Stimulated activated CD8-positive, alpha-beta memory T cell treated with anti-CD3 and anti-CD28 coated beads, Interleukin-2, amount 100 ng/mL, for 1 hour (primary cell): ENCODE data around the gene GALNT17.
"Not testable (repeated sequence)": the region's sequence is repeated elsewhere in the genome, so short reads cannot be mapped to it uniquely, and the experiment has no call there.

Experiments used
- DNase-seq, 2 donors: peaks; one replicate each; pipeline ENCODE4 v3.0.0-alpha.2; 2020; ENCODE audit warnings: low read depth in 2 of 2

GALNT17 gene

DNA sequence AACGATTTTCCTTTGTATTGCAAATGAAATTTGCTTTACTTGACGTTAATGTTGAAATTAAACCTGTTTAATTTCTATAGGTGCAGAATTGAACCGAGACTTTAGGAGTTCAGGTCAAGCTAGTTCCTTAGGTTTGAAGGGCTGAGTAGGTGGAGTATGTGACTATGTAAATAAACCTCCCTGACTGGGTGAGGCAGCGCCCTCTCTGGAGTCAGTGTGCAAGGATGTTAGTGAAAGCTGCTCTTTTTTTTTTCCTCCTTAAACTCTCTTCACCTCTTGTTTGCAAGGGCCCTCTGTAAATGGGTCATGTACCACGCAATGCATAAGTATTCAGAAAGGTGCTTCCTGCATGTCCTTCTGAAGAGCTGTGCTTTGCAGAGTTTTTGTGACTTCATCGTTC is 33.8 kb downstream of the GALNT17 start:
- no peak for DNase-seq

DNA sequence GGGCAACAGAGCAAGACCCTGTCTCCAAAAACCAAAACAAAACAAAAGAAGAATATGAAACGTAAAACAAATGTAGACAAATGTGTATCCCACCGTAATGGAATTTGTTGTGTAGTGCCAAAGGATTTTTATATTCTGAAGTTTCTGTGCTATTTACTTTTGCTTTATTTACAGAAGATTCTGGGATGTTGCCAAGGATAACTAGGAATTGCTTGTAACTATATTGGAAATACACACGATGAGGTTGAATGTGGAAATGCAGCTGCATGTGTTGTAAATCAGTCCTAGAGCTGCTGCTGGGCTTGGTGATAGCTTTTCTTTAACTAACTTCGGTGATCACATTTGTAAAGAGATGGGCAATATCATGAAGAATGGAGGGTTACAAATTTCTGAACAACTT is 39.5 kb downstream of the GALNT17 start:
- no peak for DNase-seq

DNA sequence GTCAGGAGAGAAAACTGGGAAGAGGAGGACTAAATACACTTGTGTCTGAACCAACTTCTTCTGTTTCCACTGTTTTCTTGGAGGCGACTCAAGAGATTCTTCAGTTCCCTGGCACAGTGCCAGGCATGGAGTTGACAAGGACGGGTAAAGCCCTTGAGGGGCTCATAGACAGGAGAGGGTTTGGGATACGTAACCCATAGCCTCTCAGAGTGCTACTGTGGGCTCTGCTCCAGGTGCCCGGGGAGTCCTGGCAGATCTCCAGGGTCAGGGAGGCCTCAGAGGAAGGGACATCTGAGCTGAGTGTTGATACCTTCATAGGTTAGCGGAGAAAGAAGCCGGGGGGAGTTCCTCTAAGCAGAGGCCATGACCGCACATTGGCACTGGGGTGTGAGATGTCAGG is 42.0 kb downstream of the GALNT17 start:
- no peak for DNase-seq

DNA sequence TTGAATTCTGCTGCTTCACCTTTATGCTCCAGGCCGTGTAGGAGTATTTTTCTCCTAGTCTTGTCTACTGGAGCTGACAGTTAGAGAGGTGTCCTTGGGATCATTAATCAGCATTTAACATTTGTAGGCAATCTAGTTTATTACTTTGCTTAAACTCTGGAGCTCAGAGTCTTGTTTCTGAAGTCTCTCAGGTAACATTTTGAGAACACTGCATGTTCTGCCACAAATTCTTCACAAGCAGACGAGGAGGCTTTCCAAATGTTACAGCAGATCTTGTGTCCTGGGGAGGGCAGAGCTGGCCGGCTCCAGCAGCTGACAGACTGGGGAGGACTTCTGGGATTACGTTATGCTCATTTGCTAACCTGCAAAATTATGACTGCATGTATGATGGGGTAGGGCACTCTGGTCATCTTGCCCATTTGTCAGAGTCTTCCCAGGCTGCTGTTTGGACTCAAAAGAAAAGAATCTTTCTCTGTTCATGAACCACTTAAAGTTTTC is 50.5 kb downstream of the GALNT17 start:
- no peak for DNase-seq

DNA sequence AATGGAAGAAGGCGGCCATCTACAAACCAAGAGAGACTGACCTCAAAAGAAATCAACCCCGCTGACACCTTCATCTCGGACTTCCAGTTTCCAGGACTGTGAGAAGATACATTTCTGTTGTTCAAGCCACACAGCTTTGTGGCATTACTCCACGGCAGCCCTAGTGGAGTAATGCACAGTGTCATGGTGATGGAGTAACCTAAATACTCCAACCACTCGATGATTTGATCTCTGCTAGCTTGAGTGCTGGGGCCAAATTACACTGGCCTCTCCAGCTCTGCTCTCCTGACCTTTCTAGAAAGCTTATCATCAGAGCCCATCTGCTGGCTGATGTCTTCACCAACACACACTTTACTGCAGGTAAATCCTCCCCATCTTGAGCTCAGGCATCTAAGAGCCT is 52.2 kb downstream of the GALNT17 start:
- DNase-seq, result no peak

DNA sequence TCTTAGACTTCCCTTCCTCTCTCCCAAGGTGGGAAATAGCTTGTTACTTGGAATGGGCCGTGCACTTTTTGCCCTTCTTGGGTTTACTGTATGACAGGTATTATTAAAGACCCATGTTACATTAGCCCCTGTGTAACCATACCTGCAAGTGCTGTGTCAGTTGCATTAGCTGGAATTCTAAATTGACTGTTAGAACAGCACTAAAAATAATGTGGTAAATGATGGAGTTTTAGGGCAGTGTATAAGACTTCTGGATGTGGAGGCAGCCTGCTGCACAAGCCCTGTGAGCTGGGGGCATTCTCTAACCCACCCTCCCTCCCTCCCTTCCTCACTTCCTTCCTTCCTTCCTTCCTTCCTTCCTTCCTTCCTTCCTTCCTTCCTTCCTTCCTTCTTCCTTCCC is 52.7 kb downstream of the GALNT17 start:
- no peak for DNase-seq

DNA sequence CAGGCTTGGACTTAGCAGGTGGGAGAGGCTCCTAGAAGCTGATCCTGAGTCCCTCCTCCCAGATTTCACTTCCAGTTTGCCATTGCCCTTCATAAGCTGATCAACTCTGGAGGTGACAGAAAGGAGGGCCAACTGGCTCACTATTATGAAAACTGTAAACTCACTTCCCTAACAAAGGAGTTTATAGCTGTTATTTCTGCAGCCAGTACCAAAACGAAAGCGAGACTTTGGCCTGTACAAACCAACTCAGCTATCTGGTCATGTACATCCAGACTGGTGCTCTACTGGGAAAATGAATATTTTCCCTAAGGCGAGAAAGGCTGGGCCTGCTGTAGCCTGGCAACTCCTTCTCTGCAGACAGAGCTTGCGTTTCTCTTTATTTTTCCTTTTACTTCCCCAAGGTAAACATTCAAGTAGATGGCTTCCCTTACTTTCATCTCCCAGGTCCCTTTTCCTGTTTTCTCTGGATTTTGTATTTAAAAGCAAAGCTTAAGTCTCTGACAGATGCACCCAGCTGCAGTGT is 54.7 kb downstream of the GALNT17 start:
- no peak for DNase-seq

DNA sequence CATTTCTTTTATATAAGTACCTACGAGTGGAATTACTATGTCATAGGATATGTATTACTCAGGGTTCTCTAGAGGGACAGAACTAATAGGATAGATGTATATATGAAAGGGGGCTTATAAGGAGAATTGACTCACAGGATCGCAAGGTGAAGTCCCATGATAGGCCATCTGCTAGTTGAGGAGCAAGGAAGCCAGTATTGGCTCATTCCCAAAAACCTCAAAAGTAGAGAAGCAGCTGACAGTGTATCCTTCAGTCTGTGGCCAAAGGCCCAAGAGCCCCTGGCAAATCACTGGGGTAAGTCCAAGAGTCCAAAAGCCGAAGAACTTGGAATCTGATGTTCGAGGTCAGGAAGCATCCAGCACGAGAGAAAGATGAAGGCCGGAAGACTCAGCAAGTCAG is 59.8 kb downstream of the GALNT17 start:
- DNase-seq, result no peak

DNA sequence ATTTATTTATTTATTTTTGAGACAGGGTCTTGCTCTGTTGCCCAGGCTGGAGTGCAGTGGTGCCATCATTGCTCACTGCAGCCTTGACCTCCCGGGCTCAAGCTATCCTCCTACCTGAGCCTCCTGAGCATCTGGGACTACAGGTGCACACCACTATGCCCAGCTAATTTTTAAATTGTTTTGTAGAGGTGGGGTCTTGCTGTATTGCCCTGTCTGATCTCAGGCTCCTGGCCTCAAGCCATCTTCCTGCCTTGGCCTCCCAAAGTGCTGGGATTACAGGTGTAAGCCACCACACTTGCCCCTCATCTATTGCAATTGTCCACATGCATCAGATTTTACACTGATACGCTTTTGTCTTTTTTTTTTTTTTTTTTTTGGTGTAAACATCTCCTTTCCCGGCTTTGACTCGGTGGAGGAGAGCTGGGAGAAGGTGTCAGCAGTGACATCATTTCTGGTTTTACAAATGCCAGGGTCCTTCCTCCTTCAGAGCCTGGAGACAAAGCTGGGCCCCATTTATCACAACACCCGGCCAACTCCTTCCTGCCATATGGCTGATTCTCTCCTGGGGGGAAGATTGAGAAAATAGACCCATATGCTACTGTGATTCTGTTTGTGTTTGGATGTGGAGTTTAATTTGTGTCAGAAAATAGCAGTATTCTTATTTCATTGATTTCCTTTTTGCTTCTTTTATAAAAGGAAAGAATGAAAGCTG is 61.3 kb downstream of the GALNT17 start:
- DNase-seq, result no peak

DNA sequence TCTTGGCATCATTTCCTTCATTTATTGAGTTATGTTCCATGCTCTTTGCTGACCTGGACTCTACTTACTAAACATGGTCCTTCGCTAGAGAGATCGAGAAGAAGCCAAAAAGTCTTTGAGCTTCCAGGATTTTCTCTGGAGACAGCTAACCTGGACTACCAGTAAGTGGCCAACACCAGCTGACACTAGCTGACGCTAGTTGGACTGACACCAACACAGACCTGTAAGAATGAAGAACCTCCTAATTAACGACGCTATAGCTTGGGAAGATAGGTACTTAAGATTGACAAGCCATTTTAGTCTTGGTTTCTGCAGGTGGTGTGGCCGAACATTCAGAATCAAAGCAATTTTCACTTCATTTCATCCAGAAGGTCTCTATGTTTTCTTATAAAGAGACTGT is 66.4 kb downstream of the GALNT17 start:
- DNase-seq, result no peak

DNA sequence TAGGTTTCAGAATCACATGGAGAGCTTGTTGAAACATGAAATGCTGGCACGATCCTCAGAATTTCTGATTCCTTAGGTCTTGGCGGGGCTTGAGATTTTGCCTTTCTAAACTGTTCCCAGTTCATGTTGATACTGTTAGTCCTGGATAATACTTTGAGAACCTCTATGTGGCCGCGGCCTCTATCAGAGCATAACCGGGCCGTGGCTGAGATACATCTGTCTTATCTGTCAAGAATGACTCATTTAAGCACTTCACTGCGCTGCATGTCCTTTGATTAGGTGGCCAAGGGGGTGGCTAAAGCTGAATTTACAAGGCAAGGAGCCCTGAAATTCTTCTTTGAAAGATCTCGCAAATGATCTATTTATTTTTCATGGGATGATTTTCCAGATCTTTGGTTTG is 66.9 kb downstream of the GALNT17 start:
- DNase-seq, result no peak

DNA sequence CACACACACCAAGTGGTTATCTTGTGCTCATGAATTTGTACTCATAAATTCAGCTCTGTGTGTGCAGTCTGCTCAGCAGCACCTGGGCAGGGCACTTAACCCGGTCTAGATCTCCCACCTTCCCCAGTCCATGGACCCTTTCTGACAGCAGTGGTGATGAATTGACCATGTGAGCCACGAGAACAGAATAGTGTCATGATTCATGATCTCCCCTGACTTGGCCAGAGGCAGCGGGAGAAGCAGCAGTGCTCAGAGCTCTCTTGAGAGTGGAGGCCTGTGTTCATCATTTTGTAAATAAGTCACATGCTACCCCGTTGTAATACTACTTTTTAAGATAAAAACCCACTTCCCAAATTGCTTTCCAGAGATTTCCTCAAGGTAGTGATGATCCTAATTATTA is 74.2 kb downstream of the GALNT17 start:
- no peak for DNase-seq

DNA sequence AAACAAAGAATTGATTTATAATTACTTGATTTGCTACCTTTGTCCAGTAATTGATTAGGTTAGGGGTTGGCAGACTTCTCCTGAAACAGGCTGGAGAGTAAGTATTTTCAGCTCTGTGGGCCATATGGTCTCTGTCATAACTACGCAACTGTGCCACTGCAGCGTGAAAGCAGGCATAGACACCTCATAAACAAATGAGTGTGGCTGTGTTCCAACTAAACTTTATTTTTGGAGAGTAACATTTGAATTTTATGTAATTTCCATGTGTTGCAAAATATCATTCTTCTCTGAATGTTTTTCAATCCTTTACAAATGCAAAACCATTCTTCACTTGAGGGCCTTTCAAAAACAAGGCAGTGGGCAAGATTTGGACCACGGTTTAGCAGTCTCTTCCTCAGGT is 76.9 kb downstream of the GALNT17 start:
- no peak for DNase-seq

DNA sequence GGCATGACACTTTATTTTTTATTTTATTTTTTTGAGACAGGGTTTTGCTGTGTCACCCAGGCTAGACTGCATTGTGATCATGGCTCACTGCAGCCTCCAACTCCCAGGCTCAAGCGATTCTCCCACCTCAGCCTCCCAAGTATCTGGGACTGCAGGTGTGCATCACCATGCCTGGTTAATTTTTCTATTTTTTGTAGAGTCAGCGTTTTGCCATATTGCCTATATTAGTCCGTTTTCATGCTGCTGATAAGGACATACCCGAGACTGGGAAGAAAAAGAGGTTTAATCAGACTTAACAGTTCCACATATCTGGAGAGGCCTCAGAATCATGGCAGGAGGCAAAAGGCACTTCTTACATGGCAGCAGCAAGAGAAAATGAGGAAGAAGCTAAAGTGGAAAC is 77.5 kb downstream of the GALNT17 start:
- not testable (repeated sequence) for DNase-seq

DNA sequence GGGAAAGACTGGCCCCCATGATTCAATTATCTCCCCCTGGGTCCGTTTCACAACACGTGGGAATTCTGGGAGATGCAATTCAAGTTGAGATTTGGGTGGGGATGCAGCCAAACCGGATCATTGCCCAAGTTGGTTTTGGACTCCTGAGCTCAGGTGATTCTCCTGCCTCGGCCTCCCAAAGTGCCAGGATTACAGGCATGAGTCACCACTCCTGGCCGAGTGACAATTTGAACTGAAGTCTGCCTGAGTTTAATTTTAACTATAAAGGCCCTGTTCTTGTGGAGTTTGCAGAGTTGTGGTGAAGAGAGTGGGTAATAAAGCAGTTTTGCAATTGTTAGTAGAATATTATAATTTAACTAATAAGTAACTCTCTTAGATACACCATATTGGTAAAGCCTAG is 78.3 kb downstream of the GALNT17 start:
- no peak for DNase-seq

DNA sequence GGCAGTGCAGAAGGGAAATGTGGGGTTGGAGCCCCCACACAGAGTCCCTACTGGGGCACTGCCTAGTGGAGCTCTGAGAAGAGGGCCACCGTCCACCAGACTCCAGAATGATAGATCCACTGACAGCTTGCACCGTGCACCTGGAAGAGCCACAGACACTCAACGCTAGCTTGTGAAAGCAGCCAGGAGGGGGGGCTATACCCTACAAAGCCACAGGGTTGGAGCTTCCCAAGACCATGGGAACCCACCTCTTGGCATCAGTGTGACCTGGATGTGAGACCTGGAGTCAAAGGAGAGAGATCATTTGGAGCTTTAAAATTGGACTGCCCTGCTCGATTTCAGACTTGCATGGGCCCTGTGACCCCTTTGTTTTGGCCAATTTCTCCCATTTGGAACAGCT is 80.5 kb downstream of the GALNT17 start:
- not testable (repeated sequence) for DNase-seq

DNA sequence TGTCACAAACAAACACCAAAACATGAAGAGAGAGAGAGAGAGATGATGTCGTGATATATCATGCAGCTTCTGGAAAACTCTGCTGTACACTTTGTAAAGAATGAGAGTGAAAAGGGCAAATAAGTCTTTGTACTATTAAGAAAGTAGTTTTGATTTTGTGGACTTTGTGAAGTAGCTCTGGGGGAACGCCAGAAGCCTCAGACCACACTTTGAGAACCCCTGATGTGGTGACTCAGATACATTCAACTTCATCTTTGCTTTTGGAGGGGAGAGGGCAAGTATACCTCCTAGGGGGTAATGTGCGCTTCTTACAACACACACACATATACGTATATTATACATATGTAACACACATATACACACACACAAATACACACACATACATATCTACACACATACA is 84.3 kb downstream of the GALNT17 start:
- no peak for DNase-seq

DNA sequence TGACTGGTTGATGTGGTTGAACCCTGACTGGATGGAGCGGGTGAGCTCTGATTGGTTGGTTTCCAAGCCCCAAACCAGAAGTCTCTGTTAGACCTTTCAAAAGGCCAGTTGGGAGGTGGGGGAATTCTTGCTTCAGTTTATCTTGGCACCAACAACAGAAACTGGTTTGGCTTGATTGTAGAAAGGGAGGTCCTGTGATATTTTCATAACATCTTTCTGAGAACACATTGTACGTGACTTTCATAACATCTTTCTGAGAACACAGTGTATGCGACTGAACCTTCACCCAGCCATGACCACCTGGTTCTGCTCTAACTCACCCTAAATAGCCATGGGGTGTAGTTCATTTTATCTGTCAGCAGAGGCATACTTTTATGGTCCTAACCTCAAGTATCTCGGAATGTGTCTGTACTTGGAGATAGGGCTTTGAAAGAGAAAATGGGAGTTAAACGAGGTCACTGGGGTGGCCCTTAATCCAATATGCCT is 88.3 kb downstream of the GALNT17 start:
- DNase-seq, result no peak

DNA sequence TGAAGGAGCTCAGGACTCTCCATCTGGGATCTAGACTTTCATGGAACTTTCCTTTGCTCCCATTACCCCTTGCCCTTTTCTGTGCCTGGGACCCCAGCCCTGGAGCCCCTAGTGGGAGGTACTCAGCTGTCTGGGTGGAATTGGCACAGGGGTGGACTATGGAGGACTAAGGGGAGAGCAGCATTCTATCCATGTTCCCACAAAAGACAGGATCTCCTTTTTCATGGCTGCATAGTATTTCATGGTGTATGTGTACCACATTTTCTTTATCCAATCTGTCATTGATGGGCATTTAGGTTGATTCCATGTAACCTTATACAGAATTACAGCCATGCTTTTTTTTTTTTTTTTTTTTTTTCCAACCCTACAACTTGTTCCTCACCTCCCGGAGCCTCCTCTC is 89.1 kb downstream of the GALNT17 start:
- no peak for DNase-seq

DNA sequence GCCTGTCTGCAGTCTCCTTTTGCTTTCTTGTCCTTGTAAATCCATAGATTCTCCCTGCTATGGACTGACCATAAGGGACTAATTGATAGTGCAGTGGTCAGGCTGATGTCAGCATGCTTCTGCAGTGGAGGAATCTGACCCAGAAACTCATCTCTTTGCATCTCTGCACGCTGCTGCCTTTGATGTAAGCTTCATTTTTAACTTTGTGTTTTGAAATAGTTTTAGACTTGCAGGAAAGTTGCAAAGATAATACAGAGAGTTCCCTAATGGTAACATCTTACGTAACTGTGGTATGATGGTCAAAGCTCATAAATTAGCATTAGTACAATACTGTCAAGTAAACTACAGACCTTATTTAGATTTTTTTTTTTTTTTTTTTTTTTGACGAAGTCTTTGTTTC is 89.6 kb downstream of the GALNT17 start:
- no peak for DNase-seq

DNA sequence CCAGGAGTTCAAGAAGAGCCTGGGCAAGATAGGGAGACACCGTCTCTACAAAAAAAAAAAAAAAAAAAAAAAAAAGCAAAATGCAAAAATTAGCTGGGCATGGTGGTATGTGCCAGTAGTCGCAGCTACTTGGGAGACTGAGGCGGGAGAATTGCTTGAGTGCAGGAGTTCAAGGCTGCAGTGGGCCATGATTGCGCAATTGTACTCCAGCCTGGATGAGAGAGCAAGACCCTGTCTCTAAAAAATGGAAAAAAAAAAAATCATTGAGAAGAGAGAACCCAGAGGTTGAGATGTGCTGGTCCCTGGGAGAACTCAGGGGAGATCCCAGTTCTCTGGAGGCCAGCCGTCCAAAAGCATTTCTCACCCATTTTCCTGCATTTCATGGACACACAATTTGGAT is 95.2 kb downstream of the GALNT17 start:
- DNase-seq, result no peak

DNA sequence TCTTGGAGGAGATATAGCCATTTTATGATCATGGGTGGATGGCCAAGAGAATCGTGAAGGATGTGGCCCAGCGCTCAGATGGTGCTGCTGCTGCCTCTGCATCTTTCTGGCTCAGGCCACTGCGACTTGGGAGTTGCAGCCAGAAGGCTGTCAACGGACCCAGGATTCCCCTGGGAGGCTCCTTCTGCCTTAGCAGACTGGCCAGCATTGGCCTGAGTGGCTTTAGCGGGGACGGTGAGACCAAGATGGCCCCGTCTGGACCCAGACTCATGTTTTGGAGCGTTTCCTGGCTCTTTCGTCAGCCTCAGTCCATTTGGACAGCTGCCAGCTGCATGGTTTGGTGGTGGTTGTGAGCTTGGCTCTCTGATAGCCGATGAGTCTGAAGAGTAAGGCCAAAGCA is 97.2 kb downstream of the GALNT17 start:
- DNase-seq, result no peak

DNA sequence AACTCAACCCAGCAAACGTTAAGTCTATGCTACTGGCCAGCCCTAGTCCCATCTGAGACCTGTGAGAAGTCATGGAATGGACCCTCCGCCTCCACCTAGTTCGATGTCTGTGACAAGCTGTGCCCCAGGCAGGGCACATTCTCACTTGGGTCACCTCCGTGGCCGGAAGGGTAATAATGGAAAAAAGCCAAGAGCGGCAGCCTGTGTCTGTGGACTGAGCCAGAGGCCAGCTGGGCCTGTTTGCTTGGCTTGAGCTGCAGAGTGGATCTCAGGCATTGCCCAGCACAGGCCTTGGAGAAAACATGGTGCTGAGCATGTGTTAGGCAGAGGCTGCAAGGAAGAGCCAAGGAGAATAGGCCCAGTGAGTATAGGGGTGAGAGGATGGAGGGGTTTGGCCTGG is 97.8 kb downstream of the GALNT17 start:
- no peak for DNase-seq

DNA sequence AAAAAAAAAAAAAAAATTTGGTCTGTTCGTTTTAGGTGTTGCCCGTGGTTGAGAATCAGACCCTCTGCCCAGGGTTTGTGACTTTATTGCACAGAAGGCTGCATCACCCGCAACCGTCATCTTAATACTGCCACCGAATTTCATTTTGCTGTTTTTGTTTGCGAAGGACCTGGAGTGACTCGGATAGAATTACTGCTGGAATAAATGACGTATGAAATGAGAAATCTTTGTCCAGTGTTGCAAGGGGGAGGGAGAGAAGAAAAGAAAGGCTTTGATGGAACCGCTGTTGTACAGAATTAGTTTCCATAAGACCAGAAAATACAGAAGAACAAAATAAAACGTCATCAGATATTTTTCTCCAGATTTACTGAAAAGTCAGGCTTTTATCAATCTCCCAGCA is 103.3 kb downstream of the GALNT17 start:
- no peak for DNase-seq
